SW480 (cell line): ENCODE data around the gene KDELR1.

Source experiments
- DNase-seq: peaks from one replicate; pipeline ENCODE4 v3.0.0-alpha.2; 2016; ENCODE audit warnings: low spot score

KDELR1 gene

GRCh38 chr19:48342414-48342738 lies 49.0 kb downstream of the KDELR1 start:
- DNase-seq, result no peak

DNA sequence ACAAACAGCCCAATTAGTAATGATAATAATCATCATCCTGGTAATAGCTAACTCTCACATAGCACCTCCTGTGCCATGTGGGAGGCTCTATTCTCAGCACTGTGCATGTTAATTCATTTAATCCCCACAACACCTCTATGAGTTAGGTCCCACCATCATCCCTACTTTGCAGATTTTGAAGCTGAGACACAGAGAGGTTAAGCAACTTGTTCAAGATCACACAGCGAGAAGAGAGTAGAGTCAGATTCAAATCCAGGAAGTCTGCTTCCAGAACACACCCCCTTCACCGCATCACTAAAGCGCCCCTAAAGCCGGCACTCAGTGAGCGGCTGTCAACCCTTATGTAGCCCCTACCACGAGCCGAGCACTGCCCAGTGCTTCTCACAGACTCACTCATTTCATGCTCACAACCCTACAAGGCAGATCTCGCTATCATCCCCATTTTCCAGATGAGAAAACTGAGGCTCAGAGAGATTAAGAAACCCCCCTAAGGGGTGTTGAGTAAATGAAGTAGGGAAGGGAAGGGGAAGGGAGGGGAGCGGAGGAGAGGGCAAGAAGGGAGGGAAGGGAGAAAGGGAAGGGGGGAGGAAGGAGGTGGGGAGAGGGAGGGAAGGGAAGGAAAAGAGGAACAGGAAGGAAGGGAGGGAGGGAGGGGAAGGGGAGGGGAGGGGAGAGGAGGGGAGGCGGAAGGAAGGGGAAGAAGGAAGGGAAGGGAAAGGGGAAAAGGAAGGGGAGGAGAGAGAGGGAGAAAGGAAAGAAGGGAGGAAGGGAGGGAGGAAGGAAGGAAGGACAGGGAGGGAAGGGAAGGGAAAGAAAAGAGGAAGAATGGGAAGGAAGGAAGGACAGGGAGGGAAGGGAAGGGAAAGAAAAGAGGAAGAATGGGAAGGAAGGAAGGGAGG lies 49.6 kb downstream of the KDELR1 start:
- no peak for DNase-seq

DNA sequence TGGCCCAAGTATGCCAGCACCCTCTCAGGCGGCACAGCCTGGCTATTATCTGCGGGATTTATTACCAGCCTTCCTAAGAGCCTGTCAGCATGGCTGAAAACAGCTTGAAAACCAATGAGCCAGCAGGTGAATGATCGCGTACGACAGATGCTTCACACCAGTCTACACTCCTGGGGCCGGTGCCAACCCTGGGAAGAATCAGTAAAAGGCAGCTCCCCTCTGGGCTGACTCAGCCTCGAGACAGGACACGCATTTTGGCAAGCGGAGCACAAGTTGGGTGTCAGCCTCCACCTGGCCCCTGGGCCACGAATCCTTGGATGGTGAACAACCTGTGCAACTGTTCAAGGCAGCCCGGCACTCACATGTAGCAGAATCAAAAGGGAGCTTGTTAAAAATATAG lies 50.4 kb downstream of the KDELR1 start:
- no peak for DNase-seq

GRCh38 chr19:48338802-48339503 lies 52.4 kb downstream of the KDELR1 start:
- DNase-seq, result no peak

DNA sequence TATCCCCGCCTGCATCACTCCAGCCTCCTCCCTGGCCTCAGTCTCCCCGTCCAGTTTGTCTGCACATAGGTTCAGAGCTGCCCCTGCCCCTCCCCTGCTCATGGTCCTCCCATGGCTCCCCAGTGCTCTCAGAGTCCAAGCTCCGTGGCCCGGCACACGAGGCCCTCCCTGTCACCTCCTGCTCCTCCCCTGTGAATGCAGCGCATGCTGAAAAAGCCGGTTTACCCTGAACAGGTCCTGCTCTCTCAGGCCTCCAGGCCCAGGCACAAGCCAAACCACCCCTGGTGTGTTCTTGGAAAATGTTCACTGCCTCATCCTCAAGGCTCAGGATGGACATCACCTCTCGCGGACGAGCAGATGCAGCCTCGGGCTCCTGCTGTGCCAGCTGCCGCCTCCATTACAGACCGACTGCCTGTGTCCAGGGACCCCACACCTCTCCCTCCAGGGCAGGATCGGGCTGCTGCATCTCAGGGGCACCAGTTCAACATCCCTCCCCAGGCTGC lies 53.0 kb downstream of the KDELR1 start:
- DNase-seq, result no peak

DNA sequence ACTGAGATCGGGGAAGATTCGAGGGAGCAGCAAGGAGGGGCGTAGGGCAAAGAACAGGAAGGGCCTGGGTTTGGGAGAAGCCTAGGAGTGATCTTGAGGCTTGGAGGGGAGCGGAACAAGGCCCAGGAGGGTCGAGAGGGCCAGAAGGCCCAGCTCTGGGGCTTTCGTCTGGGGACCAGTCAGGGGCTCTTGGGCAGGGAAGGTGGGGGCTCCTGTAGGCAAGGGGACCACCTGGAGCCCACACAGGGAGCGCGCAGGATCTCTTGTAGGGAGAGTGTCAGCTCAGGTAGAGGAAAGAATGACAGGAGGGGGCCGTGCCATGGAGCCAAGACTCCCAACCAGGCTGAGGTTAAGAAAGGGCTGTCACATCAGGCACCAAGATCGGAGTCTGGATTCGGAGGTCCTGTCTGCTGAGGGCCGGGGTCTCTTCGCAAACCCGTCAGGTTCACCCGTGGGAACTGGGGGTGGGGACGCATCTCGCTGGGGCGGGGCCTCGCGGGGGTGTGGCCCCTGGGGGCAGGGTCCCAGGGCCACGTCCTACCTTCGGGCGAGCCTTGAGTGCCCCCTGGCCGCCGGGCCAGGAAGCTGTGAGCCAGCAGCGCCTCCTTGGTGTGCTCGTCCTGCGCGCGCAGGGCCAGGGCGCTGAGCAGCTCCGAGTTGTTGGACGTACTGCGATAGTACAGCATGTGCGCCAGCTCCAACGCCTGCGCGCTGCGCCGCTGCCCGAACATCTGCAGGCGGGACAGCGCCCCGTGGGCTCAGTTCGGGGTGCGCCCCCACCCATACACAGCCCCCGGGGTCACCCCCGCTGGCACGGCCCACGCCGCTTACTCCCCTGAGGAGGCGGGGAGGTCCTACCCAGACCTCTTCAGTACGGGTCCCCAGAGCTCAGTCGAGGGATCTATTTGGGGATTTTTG lies 57.6 kb downstream of the KDELR1 start:
- peak; percentile 95 for DNase-seq

GRCh38 chr19:48332662-48333466 lies 58.5 kb downstream of the KDELR1 start:
- DNase-seq, result peak; percentile 100
